ENCODE results near the gene AMPD2.
"Not testable (repeated sequence)": the region's sequence is repeated elsewhere in the genome, so short reads cannot be mapped to it uniquely, and the experiment has no call there.

Gene AMPD2

DNA sequence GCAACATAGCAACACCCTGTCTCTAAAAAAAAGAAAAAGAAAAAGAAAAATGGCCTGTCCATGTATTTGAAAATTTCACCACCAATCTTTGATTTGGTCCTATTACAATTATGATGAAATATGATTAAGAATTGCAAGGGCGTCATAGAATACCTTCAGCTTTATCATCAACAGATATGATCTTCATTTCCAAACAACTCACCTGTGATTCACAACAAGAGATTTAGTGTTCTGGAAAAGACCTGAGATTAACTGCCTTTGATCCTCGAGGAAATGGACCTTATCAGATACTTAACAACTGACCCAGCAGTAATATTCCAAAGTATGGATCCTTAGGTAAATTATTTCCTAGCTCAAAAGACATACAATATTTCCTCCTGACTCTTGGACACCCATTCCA, 32.8 kb downstream of the AMPD2 start:
- DNase-seq (ENCODE audit: low read depth), result no peak

DNA sequence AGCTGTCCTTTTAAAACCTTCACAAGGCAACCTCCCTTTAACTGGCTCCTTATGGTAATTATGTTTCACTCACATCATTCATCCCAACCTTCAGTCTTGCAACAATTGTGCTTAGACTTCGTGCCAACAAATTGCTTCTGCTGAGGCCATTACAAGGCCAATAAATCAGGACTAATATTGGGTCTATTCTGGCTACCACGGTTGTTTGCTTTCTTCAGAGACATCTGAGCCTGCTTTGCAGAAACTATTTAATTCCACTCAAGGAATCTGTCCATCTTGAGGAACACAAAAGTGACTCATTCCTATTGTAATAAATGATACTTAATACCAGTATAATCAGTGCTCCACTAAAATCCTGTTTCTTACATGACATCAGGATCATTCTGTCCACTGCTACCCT, 33.7 kb downstream of the AMPD2 start:
- no peak for DNase-seq (ENCODE audit: low read depth)

DNA sequence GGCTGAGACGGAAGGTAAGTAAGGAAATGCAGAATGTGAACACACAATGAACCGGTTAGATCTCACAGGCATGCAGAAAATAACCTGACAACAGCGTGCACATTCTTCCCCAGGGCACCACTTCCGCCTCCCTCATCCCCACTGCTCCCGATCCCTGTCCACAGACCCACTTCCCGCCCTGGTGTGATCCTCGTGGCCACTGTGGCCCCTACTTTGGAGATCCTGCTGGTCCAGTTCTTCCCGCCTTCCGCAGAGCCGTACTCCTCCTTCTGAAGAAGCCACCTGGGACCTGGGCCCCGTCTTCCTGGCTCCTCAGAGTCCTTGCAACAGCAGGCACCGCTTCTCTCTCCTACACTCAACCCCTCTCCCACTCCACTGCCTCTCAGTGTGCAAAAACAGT, 34.9 kb downstream of the AMPD2 start:
- no peak for DNase-seq (ENCODE audit: low read depth)

DNA sequence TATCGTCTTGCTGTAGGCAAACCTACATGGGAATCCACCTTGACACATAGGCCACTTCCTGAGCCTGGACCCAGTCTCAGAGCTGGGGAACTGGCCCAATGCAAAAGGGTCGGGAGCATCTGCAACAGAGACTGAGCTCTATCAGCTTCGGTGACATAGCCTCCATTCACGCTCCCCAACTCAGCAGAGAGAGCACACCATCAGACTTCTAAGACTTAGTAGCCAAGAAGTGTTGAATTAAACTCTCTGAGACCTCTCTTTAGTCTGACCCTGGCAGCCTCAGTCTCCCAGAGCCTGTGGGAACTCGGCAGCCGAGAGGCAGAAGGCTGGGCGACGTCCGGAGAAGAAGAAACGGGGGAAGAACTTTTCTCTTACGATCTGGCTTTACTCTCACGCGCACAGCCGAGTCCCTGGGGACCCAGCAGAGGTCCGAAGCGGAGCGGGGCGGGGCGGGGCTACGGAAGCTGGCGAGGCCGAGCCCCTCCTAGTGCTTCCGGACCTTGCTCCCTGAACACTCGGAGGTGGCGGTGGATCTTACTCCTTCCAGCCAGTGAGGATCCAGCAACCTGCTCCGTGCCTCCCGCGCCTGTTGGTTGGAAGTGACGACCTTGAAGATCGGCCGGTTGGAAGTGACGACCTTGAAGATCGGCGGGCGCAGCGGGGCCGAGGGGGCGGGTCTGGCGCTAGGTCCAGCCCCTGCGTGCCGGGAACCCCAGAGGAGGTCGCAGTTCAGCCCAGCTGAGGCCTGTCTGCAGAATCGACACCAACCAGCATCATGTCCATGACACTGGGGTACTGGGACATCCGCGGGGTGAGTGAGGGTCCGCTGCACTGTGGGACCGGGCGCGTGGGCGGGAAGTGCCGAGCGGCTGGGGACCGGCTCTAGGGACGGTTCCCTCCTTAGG, 36.2 kb downstream of the AMPD2 start, which contains the start of gene GSTM4:
GSTM4 (plus strand) TSS at position 485 of the 905 bp plus-strand sequence; CDS start at position 776, 291 bp downstream.
- peak; percentile 37 for DNase-seq (ENCODE audit: low read depth)

DNA sequence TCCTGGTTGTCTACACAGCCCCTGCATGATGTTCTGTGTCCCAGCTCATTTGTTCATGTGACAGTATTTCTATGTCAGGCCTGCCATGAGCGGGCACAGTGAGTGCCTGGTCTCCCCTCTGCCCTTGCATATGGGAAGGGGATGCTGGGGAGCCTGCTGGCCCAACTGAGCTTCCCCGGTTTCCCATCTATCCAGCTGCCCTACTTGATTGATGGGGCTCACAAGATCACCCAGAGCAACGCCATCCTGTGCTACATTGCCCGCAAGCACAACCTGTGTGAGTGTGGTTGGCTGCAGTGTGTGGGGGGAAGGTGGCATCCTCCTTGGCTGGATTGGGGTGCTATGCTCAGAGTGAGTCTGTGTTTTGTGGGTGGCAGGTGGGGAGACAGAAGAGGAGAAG, 37.8 kb downstream of the AMPD2 start:
- DNase-seq (ENCODE audit: low read depth), result no peak

DNA sequence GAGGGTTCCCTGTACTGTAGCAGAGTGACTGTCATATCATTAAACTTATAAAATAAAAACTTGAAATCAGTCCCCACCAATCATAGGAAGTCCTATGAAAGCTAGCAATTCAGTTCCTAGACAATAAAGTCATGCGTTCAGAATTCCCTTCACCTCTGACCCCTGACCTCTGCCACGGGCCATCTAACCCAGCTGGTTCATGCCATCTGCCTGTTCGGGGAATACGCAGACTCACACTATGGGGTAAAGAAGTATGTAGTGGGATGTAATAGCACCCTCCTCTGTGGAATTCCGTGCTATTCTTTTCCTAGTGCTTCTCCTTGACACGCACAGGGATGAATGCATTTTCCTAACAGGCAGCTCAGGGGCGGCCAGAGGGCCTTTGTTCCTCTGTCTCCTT, 38.3 kb downstream of the AMPD2 start:
- DNase-seq (ENCODE audit: low read depth), result no peak

DNA sequence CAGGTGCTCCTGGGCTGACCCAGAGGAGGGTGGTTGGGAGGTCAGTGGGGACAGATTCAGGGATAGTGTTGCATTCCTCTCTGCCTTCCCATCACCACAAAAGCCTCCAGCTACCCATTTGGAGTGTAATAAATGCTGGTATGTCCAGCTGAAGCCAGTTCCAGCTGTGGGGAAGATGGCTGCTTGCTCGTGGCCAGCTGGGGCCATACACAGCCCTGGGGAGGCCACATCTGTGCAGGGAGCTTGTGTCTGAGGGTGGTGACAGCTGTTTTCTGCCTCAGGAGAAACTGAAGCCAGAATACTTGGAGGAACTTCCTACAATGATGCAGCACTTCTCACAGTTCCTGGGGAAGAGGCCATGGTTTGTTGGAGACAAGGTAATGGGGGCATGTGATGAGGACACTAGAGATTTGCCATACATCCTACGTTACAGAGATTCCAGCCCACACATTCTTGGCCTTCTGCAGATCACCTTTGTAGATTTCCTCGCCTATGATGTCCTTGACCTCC, 39.0 kb downstream of the AMPD2 start:
- no peak for DNase-seq (ENCODE audit: low read depth)

DNA sequence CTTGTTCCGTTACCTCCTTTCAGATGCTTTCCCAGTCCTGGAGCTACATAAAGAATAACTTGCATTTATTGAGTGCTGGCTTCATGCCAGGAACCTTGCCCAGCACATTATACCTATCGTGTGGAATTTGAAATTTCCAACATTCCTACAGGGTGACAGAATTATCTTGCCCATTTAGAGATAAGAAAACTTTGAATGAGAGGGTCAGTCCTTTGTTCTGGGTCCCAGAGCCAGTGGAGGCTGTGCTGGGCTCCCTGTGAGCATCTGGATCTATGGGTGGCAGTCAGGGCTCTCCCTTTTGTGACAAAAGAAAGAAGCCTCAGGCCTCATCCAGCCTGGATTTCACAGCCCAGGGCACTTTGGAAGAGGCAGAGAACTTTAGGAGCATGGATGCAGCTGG, 39.5 kb downstream of the AMPD2 start:
- DNase-seq (ENCODE audit: low read depth), result no peak

DNA sequence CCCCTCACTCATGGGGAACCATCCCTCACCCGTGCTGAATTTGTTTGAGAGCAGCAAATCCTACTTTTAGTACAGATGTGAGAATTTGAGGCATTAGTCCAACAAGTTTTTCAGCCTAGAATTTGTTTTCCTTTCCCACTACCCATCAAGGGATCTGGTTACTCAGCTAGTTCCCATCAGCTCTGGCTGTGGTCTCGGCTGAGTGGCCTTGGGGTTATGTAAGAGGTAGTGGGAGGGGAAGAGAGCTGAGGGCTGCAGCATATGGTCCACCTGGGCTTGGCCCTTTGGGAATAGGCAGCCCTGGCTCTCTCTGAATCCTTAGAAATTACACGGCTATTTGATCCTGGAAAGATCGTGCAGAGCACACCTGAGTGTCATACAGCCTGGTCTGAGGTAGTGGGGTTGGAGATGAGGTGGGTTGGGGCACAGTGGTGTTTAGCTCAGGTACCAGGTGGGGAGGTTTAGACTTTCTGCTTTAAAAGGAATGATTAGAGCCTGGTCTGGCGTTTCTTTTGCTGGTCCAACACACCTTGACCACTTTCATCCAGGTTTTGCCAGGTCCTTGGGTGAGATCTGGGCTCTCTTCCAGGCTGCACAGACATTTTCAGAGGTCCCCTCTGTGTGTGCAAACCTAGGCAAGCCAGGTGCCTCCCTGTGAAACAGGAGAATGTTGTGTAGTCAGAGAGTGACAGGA, 40.5 kb downstream of the AMPD2 start:
- no peak for DNase-seq (ENCODE audit: low read depth)

DNA sequence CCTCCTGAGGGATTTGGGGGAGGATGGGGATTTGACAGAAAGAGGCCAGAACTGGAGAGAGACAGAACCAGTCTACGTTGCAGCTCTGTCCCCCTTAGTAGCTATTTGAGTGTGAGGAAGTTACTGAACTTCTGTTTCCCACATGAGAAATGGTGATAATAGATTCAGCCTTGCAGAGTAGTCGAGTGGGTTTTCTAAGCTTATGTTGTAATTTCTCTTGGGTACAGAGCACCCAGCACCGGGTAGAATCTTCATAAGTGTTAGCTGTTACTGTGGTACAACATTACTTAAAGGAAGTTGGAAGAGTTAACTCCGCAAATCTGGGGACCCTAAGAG, 41.0 kb downstream of the AMPD2 start:
- DNase-seq (ENCODE audit: low read depth), result not testable (repeated sequence)

DNA sequence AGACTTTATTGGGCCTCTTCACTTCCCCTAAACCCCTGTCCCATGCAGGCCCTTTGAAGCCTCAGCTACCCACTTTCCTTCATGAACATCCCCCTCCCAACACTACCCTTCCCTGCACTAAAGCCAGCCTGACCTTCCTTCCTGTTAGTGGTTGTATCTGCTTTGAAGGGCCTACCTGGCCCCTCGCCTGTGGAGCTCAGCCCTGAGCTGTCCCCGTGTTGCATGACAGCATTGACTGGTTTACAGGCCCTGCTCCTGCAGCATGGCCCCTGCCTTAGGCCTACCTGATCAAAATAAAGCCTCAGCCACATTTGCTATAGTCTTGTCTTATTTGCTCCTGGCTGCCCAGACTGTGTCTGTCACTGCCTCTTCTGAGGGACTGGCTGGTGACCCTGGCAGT, 41.8 kb downstream of the AMPD2 start:
- DNase-seq (ENCODE audit: low read depth), result no peak

DNA sequence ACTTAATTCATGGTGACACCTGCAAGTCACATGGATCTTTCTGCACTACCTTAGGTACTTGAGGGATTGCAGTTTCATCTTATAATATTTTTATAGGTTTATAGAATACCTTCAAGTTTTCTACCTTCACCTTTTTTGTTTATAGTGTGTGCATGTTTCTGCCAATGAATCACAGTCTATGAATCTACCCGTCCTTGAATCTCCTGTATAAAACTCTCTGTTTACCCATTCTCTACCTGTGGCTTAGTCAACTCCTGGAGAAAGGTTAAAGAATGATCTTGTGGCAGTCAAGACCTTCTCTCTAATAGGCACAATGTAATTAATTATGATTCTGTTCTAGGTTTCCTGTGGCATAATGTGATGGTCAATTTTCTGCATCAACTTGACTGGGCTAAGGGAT, 45.0 kb downstream of the AMPD2 start:
- no peak for DNase-seq (ENCODE audit: low read depth)

DNA sequence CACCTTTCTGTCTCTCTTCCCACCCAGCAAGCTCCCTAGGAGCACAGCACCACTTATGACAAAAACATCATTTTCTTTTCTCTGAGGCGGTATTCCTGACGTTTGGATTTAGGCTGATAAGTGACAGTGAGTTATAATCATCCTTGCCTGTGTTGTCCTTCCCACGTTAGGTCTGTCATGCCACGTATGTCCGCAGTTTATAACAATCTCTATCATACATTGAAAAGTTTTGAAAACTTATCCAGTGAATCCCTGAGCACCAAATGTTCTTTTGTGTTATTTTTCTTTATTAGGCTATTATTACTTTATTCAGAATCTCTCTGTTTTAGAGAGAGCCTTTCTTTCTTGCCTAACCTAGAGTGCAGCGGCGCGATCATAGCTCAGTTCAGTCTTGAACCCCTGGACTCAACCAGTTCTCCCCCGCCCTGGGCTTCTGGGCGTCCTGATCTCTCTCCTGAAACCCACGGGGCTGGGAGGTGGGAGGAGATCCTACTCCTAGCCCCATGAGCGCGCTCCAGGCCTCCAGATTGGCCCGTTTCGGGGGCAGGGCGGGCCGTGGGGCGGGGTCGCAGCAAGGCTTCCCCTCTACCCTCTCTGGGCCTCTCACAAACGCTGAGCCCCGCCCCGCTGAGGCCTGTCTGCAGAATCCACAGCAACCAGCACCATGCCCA, 48.0 kb downstream of the AMPD2 start, which contains the start of gene GSTM2:
GSTM2 (plus strand) TSS at position 606 of the 671 bp plus-strand sequence; CDS start at position 665, 59 bp downstream.
- peak; percentile 70 for DNase-seq (ENCODE audit: low read depth)

DNA sequence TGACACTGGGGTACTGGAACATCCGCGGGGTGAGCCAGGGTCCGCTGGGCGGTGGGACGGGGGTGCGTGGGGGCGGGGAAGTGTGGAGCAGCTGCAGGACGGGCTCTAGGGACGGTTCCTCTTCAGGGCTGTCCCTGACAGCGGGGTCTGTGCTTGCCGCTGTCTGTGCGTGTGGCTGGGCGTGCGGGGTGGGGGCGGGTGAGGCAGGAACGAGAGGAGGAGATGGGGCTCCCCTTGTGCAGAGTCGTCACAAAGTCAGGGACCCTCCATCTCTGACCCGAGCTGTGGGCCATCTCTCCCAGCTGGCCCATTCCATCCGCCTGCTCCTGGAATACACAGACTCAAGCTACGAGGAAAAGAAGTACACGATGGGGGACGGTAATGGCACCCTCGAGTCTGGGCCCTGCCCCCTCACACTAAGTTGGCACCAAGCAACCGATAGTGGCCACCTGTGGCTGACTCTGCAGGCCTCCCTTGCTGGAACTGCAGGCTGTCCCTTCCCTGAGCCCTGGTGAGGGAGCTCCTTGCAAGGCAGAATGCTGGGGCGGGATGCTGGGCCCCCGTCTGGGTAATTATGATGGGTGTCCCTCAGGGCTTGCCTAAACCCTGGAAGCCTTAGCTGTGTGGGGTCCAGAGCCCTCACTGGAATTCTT, 48.6 kb downstream of the AMPD2 start:
- no peak for DNase-seq (ENCODE audit: low read depth)

DNA sequence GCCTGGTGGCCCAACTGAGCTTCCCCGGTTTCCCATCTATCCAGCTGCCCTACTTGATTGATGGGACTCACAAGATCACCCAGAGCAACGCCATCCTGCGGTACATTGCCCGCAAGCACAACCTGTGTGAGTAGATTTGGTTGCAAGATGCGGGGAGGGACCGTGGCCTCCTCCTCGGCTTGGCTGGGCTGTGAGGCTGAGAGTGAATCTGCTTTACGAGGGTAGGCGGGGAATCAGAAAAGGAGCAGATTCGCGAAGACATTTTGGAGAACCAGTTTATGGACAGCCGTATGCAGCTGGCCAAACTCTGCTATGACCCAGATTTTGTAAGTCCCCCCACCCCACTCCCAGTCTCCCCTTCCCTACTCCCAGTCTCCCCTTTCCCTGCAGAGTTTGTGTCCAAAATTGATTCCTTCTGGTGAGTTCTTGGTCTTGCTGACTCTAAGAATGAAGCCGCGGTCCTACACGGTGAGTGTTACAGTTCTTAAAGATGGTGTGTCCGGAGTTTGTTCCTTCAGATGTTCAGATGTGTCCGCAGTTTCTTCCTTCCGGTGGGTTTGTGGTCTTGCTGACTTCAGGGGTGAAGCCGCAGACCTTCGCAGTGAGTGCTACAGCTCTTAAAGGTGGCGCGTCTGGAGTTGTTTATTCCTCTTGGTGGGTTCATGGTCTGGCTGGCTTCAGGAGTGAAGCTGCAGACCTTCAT, 49.8 kb downstream of the AMPD2 start:
- DNase-seq (ENCODE audit: low read depth), result no peak

DNA sequence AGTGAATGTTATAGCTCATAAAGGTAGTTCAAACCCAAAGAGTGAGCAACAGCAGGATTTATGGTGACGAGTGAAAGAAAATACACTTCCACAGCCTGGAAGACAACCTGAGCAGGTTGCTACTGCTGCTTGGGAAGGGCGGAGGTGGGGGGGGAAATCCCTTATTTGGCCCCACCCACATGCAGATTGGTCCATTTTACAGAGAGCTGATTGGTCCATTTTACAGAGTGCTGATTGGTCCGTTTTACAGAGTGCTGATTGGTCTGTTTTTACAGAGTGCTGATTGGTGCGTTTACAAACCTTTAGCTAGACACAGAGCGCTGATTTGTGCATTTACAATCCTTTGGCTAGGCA, 50.3 kb downstream of the AMPD2 start:
- not testable (repeated sequence) for DNase-seq (ENCODE audit: low read depth)

DNA sequence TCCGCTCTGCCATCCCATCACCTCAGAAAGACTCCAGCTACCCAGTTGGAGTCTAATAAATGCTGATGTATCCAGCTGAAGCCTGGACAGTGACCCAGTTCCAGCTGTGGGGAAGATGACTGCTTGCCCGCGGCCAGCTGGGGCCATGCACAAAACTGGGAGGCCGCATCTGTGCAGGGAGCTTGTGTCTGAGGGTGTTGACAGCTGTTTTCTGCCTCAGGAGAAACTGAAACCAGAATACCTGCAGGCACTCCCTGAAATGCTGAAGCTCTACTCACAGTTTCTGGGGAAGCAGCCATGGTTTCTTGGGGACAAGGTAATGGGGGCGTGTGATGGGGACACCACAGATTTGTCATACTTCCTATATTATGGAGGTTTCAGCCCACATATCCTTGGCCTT, 51.4 kb downstream of the AMPD2 start:
- DNase-seq (ENCODE audit: low read depth), result no peak

DNA sequence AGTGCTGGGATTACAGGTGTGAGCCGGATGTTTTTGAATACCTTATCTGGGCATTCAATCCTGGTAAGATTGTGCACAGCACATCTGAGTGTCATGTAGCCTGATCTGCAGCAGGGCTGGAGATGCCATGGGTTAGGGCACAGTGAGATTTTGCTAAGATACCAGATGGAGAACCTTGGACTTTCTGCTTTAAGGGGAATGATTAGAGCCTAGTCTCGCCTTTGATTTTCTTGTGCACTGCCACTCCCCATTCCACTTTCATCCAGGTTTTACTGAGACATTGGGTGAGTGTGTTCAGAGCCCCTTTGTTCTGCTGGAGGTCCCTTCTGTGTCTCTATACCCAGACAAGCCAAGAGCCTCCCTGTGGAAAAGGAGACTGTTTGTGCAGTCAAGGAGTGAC, 54.2 kb downstream of the AMPD2 start:
- DNase-seq (ENCODE audit: low read depth), result not testable (repeated sequence)

DNA sequence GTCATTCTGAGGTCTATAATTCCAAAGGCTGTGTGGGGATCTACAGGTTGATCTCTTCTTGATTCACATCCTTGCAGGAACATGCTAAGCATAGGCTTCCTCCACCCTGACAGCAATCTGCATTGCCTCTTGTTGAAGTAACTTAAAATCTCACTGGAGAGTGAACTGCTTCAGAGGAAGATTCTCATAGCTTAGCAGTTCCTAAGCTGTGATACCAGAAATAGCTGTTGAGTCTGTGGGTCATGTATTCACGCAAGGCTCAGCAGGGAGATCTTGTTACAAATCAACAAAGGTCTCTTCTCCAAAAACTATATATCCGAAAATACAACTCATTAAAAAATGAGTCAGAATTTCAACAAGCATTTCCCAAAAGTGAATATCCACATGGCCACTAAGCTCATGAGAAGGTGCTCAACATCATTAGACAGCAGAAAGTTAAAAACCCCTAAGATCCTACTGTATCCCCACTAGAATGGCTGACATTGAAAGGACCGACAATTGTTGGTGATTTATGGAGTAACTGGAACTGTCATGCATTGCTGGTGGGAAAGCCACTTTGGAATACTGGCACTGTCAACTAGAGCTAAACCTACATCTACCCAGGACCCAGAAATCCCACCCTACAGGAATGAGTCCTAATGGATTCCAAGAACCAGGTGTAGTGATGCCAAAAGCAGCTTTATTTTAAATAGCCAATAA, 57.2 kb downstream of the AMPD2 start:
- not testable (repeated sequence) for DNase-seq (ENCODE audit: low read depth)

DNA sequence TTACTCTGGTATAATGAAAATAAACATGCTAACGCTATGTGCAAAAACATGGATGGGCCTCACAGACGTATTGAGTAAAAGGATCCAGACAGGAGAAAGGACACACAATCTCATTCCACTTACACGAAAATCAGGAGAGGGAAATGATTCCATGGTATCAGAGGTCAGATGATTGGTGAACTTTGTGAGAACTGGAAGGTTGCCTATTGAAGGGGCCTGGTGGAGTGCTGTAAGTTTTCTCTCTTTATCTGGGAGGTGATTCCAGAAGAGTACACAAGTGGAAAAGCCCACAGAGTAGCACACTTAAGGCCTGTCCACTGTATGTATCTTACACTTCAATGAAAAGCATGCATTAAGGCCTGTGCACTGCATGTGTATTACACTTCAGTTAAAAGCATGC, 57.8 kb downstream of the AMPD2 start:
- no peak for DNase-seq (ENCODE audit: low read depth)

DNA sequence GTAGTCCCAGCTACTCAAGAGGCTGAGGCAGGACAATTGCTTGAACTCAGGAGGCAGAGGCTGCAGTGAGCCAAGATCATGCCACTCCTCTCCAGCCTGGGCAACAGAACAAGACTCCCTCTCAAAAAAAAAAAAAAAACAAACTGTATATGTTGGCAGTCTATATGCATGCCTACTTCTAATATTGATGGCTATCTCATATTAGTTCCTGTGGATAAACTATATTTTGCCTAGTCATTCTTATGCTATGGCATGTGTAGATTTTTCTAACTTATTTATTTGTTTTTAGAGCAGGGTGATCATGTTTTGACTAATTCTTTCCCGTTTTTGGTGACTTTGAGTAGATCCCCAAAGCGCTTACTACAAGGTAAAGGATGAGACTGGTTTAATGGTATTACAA, 59.0 kb downstream of the AMPD2 start:
- DNase-seq (ENCODE audit: low read depth), result not testable (repeated sequence)

Data from stimulated activated CD4-positive, alpha-beta T cell treated with anti-CD3 and anti-CD28 coated beads, Interleukin-2, amount 100 ng/mL, for 4 hours (primary cell).